ENCODE measurements around the gene CBLB. TPM values are rescaled to one million over a fixed set of nuclear protein-coding genes. Genes with fewer than 3 reads are reported as not detected.

Gene CBLB
- polyA plus RNA-seq, 2 donors, result 3.8 to 4.8 TPM

- Histone ChIP-seq H3K27me3 (ENCODE audit: control insufficient read depth in 1 of 2, insufficient read depth in 2 of 2, low read length in 2 of 2) (no peaks in the 10 kb centered on the region), H3K27ac (ENCODE audit: low read depth in 2 of 2, low read length in 1 of 2) (no peak overlapping the region), H3K36me3 (ENCODE audit: control insufficient read depth in 2 of 2, insufficient read depth in 2 of 2, low read length in 1 of 2) (no peaks in the 10 kb centered on the region), H3K4me3 (ENCODE audit: low read depth in 1 of 2, low read length in 2 of 2) (no peak overlapping the region), H3K4me1 (ENCODE audit: control insufficient read depth in 2 of 2, insufficient read depth in 2 of 2, low read length in 1 of 2) (no peaks in the 10 kb centered on the region), H3K9me3 (ENCODE audit: control insufficient read depth in 2 of 2, insufficient read depth in 1 of 2, low read depth in 1 of 2, low read length in 1 of 2) (no peaks in the 10 kb centered on the region)
- 74 to 78% methylated on average over 1 of the region's 1 CpG for WGBS, 2 donors
Observed at GRCh38 chr3:105865016-105865623, 3.7 kb downstream of the CBLB start.

GRCh38 chr3:105864212-105864611 lies 4.6 kb downstream of the CBLB start:
- Histone ChIP-seq H3K4me1 (ENCODE audit: control insufficient read depth in 2 of 2, insufficient read depth in 2 of 2, low read length in 1 of 2) (no peaks in the 10 kb centered on the region), H3K4me3 (ENCODE audit: low read depth in 1 of 2, low read length in 2 of 2) (no peak overlapping the region), H3K27me3 (ENCODE audit: control insufficient read depth in 1 of 2, insufficient read depth in 2 of 2, low read length in 2 of 2) (no peaks in the 10 kb centered on the region), H3K27ac (ENCODE audit: low read depth in 2 of 2, low read length in 1 of 2) (no peak overlapping the region), H3K9me3 (ENCODE audit: control insufficient read depth in 2 of 2, insufficient read depth in 1 of 2, low read depth in 1 of 2, low read length in 1 of 2) (no peaks in the 10 kb centered on the region), H3K36me3 (ENCODE audit: control insufficient read depth in 2 of 2, insufficient read depth in 2 of 2, low read length in 1 of 2) (no peaks in the 10 kb centered on the region)
- WGBS, 2 donors, result 82 to 88% methylated on average over 4 of the region's 4 CpGs

- WGBS, 2 donors, result 79 to 94% methylated on average over 1 of the region's 1 CpG
- no peaks in the 10 kb centered on the region for H3K27me3 ChIP-seq (ENCODE audit: control insufficient read depth in 1 of 2, insufficient read depth in 2 of 2, low read length in 2 of 2)
- no peaks in the 10 kb centered on the region for H3K36me3 ChIP-seq (ENCODE audit: control insufficient read depth in 2 of 2, insufficient read depth in 2 of 2, low read length in 1 of 2)
- no peaks in the 10 kb centered on the region for H3K4me1 ChIP-seq (ENCODE audit: control insufficient read depth in 2 of 2, insufficient read depth in 2 of 2, low read length in 1 of 2)
- H3K27ac ChIP-seq (ENCODE audit: low read depth in 2 of 2, low read length in 1 of 2), result no peak overlapping the region
- H3K9me3 ChIP-seq (ENCODE audit: control insufficient read depth in 2 of 2, insufficient read depth in 1 of 2, low read depth in 1 of 2, low read length in 1 of 2), result no peaks in the 10 kb centered on the region
- H3K4me3 ChIP-seq (ENCODE audit: low read depth in 1 of 2, low read length in 2 of 2), result no peak overlapping the region
Observed at GRCh38 chr3:105863608-105864007, 5.2 kb downstream of the CBLB start.

GRCh38 chr3:105862217-105862616 lies 6.6 kb downstream of the CBLB start:
- no peaks in the 10 kb centered on the region for H3K4me1 ChIP-seq (ENCODE audit: control insufficient read depth in 2 of 2, insufficient read depth in 2 of 2, low read length in 1 of 2)
- H3K27ac ChIP-seq (ENCODE audit: low read depth in 2 of 2, low read length in 1 of 2), result no peak overlapping the region
- H3K9me3 ChIP-seq (ENCODE audit: control insufficient read depth in 2 of 2, insufficient read depth in 1 of 2, low read depth in 1 of 2, low read length in 1 of 2), result no peaks in the 10 kb centered on the region
- no peaks in the 10 kb centered on the region for H3K27me3 ChIP-seq (ENCODE audit: control insufficient read depth in 1 of 2, insufficient read depth in 2 of 2, low read length in 2 of 2)
- no peaks in the 10 kb centered on the region for H3K36me3 ChIP-seq (ENCODE audit: control insufficient read depth in 2 of 2, insufficient read depth in 2 of 2, low read length in 1 of 2)
- WGBS, 2 donors, result 70 to 87% methylated on average over 3 of the region's 3 CpGs
- H3K4me3 ChIP-seq (ENCODE audit: low read depth in 1 of 2, low read length in 2 of 2), result no peak overlapping the region

- H3K27ac ChIP-seq (ENCODE audit: low read depth in 2 of 2, low read length in 1 of 2), result no peak overlapping the region
- H3K36me3 ChIP-seq (ENCODE audit: control insufficient read depth in 2 of 2, insufficient read depth in 2 of 2, low read length in 1 of 2), result no peaks in the 10 kb centered on the region
- H3K4me3 ChIP-seq (ENCODE audit: low read depth in 1 of 2, low read length in 2 of 2), result no peak overlapping the region
- WGBS, 2 donors, result 53 to 64% methylated on average over 1 of the region's 1 CpG
- no peaks in the 10 kb centered on the region for H3K4me1 ChIP-seq (ENCODE audit: control insufficient read depth in 2 of 2, insufficient read depth in 2 of 2, low read length in 1 of 2)
- H3K27me3 ChIP-seq (ENCODE audit: control insufficient read depth in 1 of 2, insufficient read depth in 2 of 2, low read length in 2 of 2), result no peaks in the 10 kb centered on the region
- no peaks in the 10 kb centered on the region for H3K9me3 ChIP-seq (ENCODE audit: control insufficient read depth in 2 of 2, insufficient read depth in 1 of 2, low read depth in 1 of 2, low read length in 1 of 2)
Observed at GRCh38 chr3:105860641-105861040, 8.2 kb downstream of the CBLB start.

- H3K4me1 ChIP-seq (ENCODE audit: control insufficient read depth in 2 of 2, insufficient read depth in 2 of 2, low read length in 1 of 2), result no peaks in the 10 kb centered on the region
- no peak overlapping the region for H3K4me3 ChIP-seq (ENCODE audit: low read depth in 1 of 2, low read length in 2 of 2)
- no peak overlapping the region for H3K27ac ChIP-seq (ENCODE audit: low read depth in 2 of 2, low read length in 1 of 2)
- H3K27me3 ChIP-seq (ENCODE audit: control insufficient read depth in 1 of 2, insufficient read depth in 2 of 2, low read length in 2 of 2), result no peaks in the 10 kb centered on the region
- no peaks in the 10 kb centered on the region for H3K36me3 ChIP-seq (ENCODE audit: control insufficient read depth in 2 of 2, insufficient read depth in 2 of 2, low read length in 1 of 2)
- H3K9me3 ChIP-seq (ENCODE audit: control insufficient read depth in 2 of 2, insufficient read depth in 1 of 2, low read depth in 1 of 2, low read length in 1 of 2), result no peaks in the 10 kb centered on the region
- WGBS, 2 donors, result 86 to 88% methylated on average over 3 of the region's 3 CpGs
Observed at GRCh38 chr3:105858017-105858416, 10.8 kb downstream of the CBLB start.

GRCh38 chr3:105857601-105858000 lies 11.2 kb downstream of the CBLB start:
- Histone ChIP-seq H3K9me3 (ENCODE audit: control insufficient read depth in 2 of 2, insufficient read depth in 1 of 2, low read depth in 1 of 2, low read length in 1 of 2) (no peaks in the 10 kb centered on the region), H3K27me3 (ENCODE audit: control insufficient read depth in 1 of 2, insufficient read depth in 2 of 2, low read length in 2 of 2) (no peaks in the 10 kb centered on the region), H3K4me3 (ENCODE audit: low read depth in 1 of 2, low read length in 2 of 2) (no peak overlapping the region), H3K4me1 (ENCODE audit: control insufficient read depth in 2 of 2, insufficient read depth in 2 of 2, low read length in 1 of 2) (no peaks in the 10 kb centered on the region), H3K36me3 (ENCODE audit: control insufficient read depth in 2 of 2, insufficient read depth in 2 of 2, low read length in 1 of 2) (no peaks in the 10 kb centered on the region), H3K27ac (ENCODE audit: low read depth in 2 of 2, low read length in 1 of 2) (no peak overlapping the region)
- WGBS, 2 donors, result 92 to 96% methylated on average over 1 of the region's 1 CpG

- Histone ChIP-seq H3K27me3 (ENCODE audit: control insufficient read depth in 1 of 2, insufficient read depth in 2 of 2, low read length in 2 of 2) (no peaks in the 10 kb centered on the region), H3K9me3 (ENCODE audit: control insufficient read depth in 2 of 2, insufficient read depth in 1 of 2, low read depth in 1 of 2, low read length in 1 of 2) (no peaks in the 10 kb centered on the region), H3K36me3 (ENCODE audit: control insufficient read depth in 2 of 2, insufficient read depth in 2 of 2, low read length in 1 of 2) (no peaks in the 10 kb centered on the region), H3K27ac (ENCODE audit: low read depth in 2 of 2, low read length in 1 of 2) (no peak overlapping the region), H3K4me3 (ENCODE audit: low read depth in 1 of 2, low read length in 2 of 2) (no peak overlapping the region), H3K4me1 (ENCODE audit: control insufficient read depth in 2 of 2, insufficient read depth in 2 of 2, low read length in 1 of 2) (no peaks in the 10 kb centered on the region)
- 94 to 97% methylated on average over 2 of the region's 2 CpGs for WGBS, 2 donors
Observed at GRCh38 chr3:105856605-105857004, 12.2 kb downstream of the CBLB start.

GRCh38 chr3:105853801-105854432 lies 14.9 kb downstream of the CBLB start:
- 87 to 89% methylated on average over 7 of the region's 7 CpGs for WGBS, 2 donors
- Histone ChIP-seq H3K27ac (ENCODE audit: low read depth in 2 of 2, low read length in 1 of 2) (no peak overlapping the region), H3K27me3 (ENCODE audit: control insufficient read depth in 1 of 2, insufficient read depth in 2 of 2, low read length in 2 of 2) (no peaks in the 10 kb centered on the region), H3K4me1 (ENCODE audit: control insufficient read depth in 2 of 2, insufficient read depth in 2 of 2, low read length in 1 of 2) (no peaks in the 10 kb centered on the region), H3K36me3 (ENCODE audit: control insufficient read depth in 2 of 2, insufficient read depth in 2 of 2, low read length in 1 of 2) (no peaks in the 10 kb centered on the region), H3K9me3 (ENCODE audit: control insufficient read depth in 2 of 2, insufficient read depth in 1 of 2, low read depth in 1 of 2, low read length in 1 of 2) (no peaks in the 10 kb centered on the region), H3K4me3 (ENCODE audit: low read depth in 1 of 2, low read length in 2 of 2) (no peak overlapping the region)

GRCh38 chr3:105851582-105851981 lies 17.2 kb downstream of the CBLB start:
- 81 to 98% methylated on average over 1 of the region's 1 CpG for WGBS, 2 donors
- Histone ChIP-seq H3K27ac (ENCODE audit: low read depth in 2 of 2, low read length in 1 of 2) (no peak overlapping the region), H3K4me3 (ENCODE audit: low read depth in 1 of 2, low read length in 2 of 2) (no peak overlapping the region), H3K9me3 (ENCODE audit: control insufficient read depth in 2 of 2, insufficient read depth in 1 of 2, low read depth in 1 of 2, low read length in 1 of 2) (no peaks in the 10 kb centered on the region), H3K27me3 (ENCODE audit: control insufficient read depth in 1 of 2, insufficient read depth in 2 of 2, low read length in 2 of 2) (no peaks in the 10 kb centered on the region), H3K36me3 (ENCODE audit: control insufficient read depth in 2 of 2, insufficient read depth in 2 of 2, low read length in 1 of 2) (no peaks in the 10 kb centered on the region), H3K4me1 (ENCODE audit: control insufficient read depth in 2 of 2, insufficient read depth in 2 of 2, low read length in 1 of 2) (no peaks in the 10 kb centered on the region)

Data from esophagus (tissue), 2 donors.